PC-3 (cell line): ENCODE results near the gene ADAMTS15. TPM values are rescaled to one million over a fixed set of nuclear protein-coding genes. Genes with fewer than 3 reads are reported as not detected.

Source experiments
- ATAC-seq: fragments of 200-7000 bp; cut with Tn5 transposase; 2 replicates; pipeline ENCODE4 v1.9.1; 2020; ENCODE audit warnings: mild to moderate bottlenecking, moderate library complexity
- BruUV-seq: library from RNA; stranded (reverse); fragments of 400-500 nt; replicated peaks from 2 replicates; lab custom pipeline; 2021; lab: Mats Ljungman, UMichigan
- CTCF ChIA-PET: fragments of 300-600 bp; sonication (Branson Sonifier 250); formaldehyde crosslinking; loops from one replicate; lab custom pipeline; 2022; ENCODE audit warnings: antibody characterized with exemption; lab: Charles Lee
- POLR2A ChIA-PET: fragments of 300-600 bp; sonication (Branson Sonifier 250); formaldehyde crosslinking; loops from one replicate; lab custom pipeline; 2022; ENCODE audit warnings: antibody characterized with exemption; ENCODE audit not compliant: unreplicated experiment; lab: Charles Lee
- DNase-seq: peaks from one replicate; pipeline ENCODE4 v3.0.0-alpha.2; 2015
- H2AFZ ChIP-seq: fragments of 300-600 bp; sonication (generic); 2 replicates; pipeline ENCODE4 v1.6.0; 2016; ENCODE audit warnings: antibody characterized with exemption, low read length
- H3F3A ChIP-seq: fragments of 300-600 bp; sonication (generic); one replicate; pipeline ENCODE4 v1.6.0; 2017; ENCODE audit warnings: antibody characterized with exemption, low read length, control low read depth, mild to moderate bottlenecking; ENCODE audit not compliant: unreplicated experiment
- H3K27ac ChIP-seq: fragments of 300-600 bp; sonication (generic); 2 replicates; pipeline ENCODE4 v1.5.1; 2016; ENCODE audit warnings: mild to moderate bottlenecking, low read length
- H3K27me3 ChIP-seq: fragments of 300-600 bp; sonication (generic); 2 replicates; pipeline ENCODE4 v1.6.1; 2016; ENCODE audit warnings: low read length, mixed read lengths
- H3K36me3 ChIP-seq: fragments of 300-600 bp; sonication (generic); 2 replicates; pipeline ENCODE4 v1.6.1; 2016; ENCODE audit warnings: low read depth, mixed run types, low read length, mixed read lengths
- H3K4me1 ChIP-seq: fragments of 300-600 bp; sonication (generic); 2 replicates; pipeline ENCODE4 v1.5.1; 2016; ENCODE audit warnings: low read length; ENCODE audit not compliant: insufficient read depth
- H3K4me2 ChIP-seq: fragments of 300-600 bp; sonication (generic); 2 replicates; pipeline ENCODE4 v1.6.0; 2016; ENCODE audit warnings: low read length
- H3K4me3 ChIP-seq: fragments of 300-600 bp; sonication (generic); 2 replicates; pipeline ENCODE4 v1.5.1; 2016; ENCODE audit warnings: mild to moderate bottlenecking, low read length, mixed read lengths
- H3K79me2 ChIP-seq: fragments of 300-600 bp; sonication (generic); 2 replicates; pipeline ENCODE4 v1.6.1; 2017; ENCODE audit warnings: low read length, mixed read lengths
- H3K9ac ChIP-seq: fragments of 300-600 bp; sonication (generic); 2 replicates; pipeline ENCODE4 v1.6.0; 2016; ENCODE audit warnings: mild to moderate bottlenecking, low read length
- H3K9me2 ChIP-seq: fragments of 300-600 bp; sonication (generic); replicated peaks from 2 replicates; pipeline ENCODE4 v1.6.1; 2016; ENCODE audit warnings: mixed run types, low read length, mixed read lengths
- H3K9me3 ChIP-seq: fragments of 300-600 bp; sonication (generic); 2 replicates; pipeline ENCODE4 v1.6.1; 2016; ENCODE audit warnings: low read length, mixed read lengths
- H4K20me1 ChIP-seq: fragments of 300-600 bp; sonication (generic); 2 replicates; pipeline ENCODE4 v1.6.1; 2016; ENCODE audit warnings: low read length, mixed read lengths
- CTCF ChIP-seq: fragments of 300-600 bp; sonication (generic); conservative IDR thresholded peaks from 2 replicates; pipeline ENCODE4 v1.5.1; 2017; ENCODE audit warnings: antibody characterized with exemption, low read depth, mild to moderate bottlenecking, low read length
- EZH2 ChIP-seq: fragments of 300-600 bp; sonication (generic); IDR thresholded peaks from one replicate; pipeline ENCODE4 v1.6.1; 2017; ENCODE audit warnings: antibody characterized with exemption, mild to moderate bottlenecking, low read length; ENCODE audit not compliant: unreplicated experiment
- EZH2phosphoT487 ChIP-seq: fragments of 300-600 bp; sonication (generic); IDR thresholded peaks from 2 replicates; pipeline ENCODE4 v1.6.1; 2018; ENCODE audit warnings: mild to moderate bottlenecking, antibody characterized with exemption, low read length, borderline replicate concordance
- intact Hi-C: fragments of 100-400 bp; cut with micrococcal nuclease; formaldehyde crosslinking; loops from 2 replicates; pipeline ENCODE4 v1.9.0; 2023
- total RNA-seq: library from RNA; depleted of rRNA; stranded (reverse); fragments of >200 nt; gene quantifications from 2 replicates; pipeline ENCODE4 v1.2.3, GENCODE V29; 2014

The ADAMTS15 gene
- total RNA-seq, 1 experiment from 2014 or later: 16.8 TPM

GRCh38 chr11:130422251-130422995, 26.0 kb upstream of the ADAMTS15 start:
- peaks cover 53% of the 10 kb centered on the region for H3K27me3 ChIP-seq
- no peak overlapping the region for H3K9ac ChIP-seq
- no peaks in the 10 kb centered on the region for H3F3A ChIP-seq
- H2AFZ ChIP-seq: no peak overlapping the region
- no peak for ATAC-seq
- POLR2A ChIA-PET: no interaction called here
- no peaks in the 10 kb centered on the region; the same call in 1 of the 2 replicates for H3K4me1 ChIP-seq
- no peak for TF ChIP-seq EZH2phosphoT487
- no peak for TF ChIP-seq EZH2
- no peak for TF ChIP-seq CTCF
- H3K9me2 ChIP-seq: no peaks in the 10 kb centered on the region
- no TSS peak for BruUV-seq
- H3K9me3 ChIP-seq: no peaks in the 10 kb centered on the region
- no peak overlapping the region for H3K27ac ChIP-seq
- no peaks in the 10 kb centered on the region for H3K79me2 ChIP-seq
- CTCF ChIA-PET: no interaction called here
- no peak overlapping the region for H3K4me3 ChIP-seq
- DNase-seq: no peak
- H3K4me2 ChIP-seq: no peak overlapping the region
- H3K36me3 ChIP-seq: no peaks in the 10 kb centered on the region
- H4K20me1 ChIP-seq: no peaks in the 10 kb centered on the region
- intact Hi-C loops: no loop called here

GRCh38 chr11:130423541-130424142, 24.8 kb upstream of the ADAMTS15 start:
- Histone ChIP-seq H3K4me2 (no peak overlapping the region), H3K27ac (no peak overlapping the region), H3K9me2 (no peaks in the 10 kb centered on the region), H3K9ac (no peak overlapping the region), H3K4me1 (peaks cover 3% of the 10 kb centered on the region; the same call in 1 of the 2 replicates), H3F3A (no peaks in the 10 kb centered on the region), H3K4me3 (no peak overlapping the region), H3K9me3 (no peaks in the 10 kb centered on the region), H3K36me3 (no peaks in the 10 kb centered on the region), H4K20me1 (no peaks in the 10 kb centered on the region), H3K79me2 (no peaks in the 10 kb centered on the region), H2AFZ (no peak overlapping the region), H3K27me3 (peaks cover 61% of the 10 kb centered on the region)
- ATAC-seq (no peak), DNase-seq (no peak)
- BruUV-seq: no TSS peak
- intact Hi-C loops: no loop called here
- ChIA-PET CTCF (no interaction called here), POLR2A (no interaction called here)
- TF ChIP-seq EZH2 (no peak), EZH2phosphoT487 (no peak), CTCF (no peak)
